Activated CD4-positive, alpha-beta T cell treated with anti-CD3 and anti-CD28 coated beads, Interleukin-2, amount 50 U/mL, for 4 hours (primary cell): Measurements from ENCODE around the gene KCNE5.
"Not testable (repeated sequence)": the region's sequence is repeated elsewhere in the genome, so short reads cannot be mapped to it uniquely, and the experiment has no call there.

ENCODE experiments used
- DNase-seq, 2 experiments: peaks; one replicate each; pipeline ENCODE4 v3.0.0-alpha.2; 2020

KCNE5 gene

GRCh38 chrX:109624641-109625616 lies at the start of gene KCNE5:
Gene KCNE5, minus strand, starts transcription at chrX:109625172. Its CDS starts 152 bp downstream, at chrX:109625020.
- no peak for DNase-seq

- DNase-seq = no peak
These were observed 47.3 kb upstream of the KCNE5 start for GRCh38 chrX:109672239-109672638.

- not testable (repeated sequence) for DNase-seq
These were observed 46.2 kb upstream of the KCNE5 start for GRCh38 chrX:109671170-109671569.

- DNase-seq = no peak
These were observed 43.0 kb upstream of the KCNE5 start for GRCh38 chrX:109667986-109668385.

GRCh38 chrX:109660435-109661143 lies 35.6 kb upstream of the KCNE5 start:
- no peak for DNase-seq

- no peak for DNase-seq
These were observed 33.4 kb upstream of the KCNE5 start for GRCh38 chrX:109658391-109658790.

- DNase-seq = not testable (repeated sequence)
These were observed 32.4 kb upstream of the KCNE5 start for GRCh38 chrX:109657364-109657763.

- no peak for DNase-seq
These were observed 31.8 kb upstream of the KCNE5 start for GRCh38 chrX:109656774-109657173.

GRCh38 chrX:109655502-109656201 lies 30.7 kb upstream of the KCNE5 start:
- no peak for DNase-seq

GRCh38 chrX:109654516-109655109 lies 29.6 kb upstream of the KCNE5 start:
- DNase-seq = no peak

- DNase-seq = not testable (repeated sequence)
These were observed 19.7 kb upstream of the KCNE5 start for GRCh38 chrX:109644671-109645070.

GRCh38 chrX:109643687-109644086 lies 18.7 kb upstream of the KCNE5 start:
- DNase-seq = no peak

- DNase-seq = no peak
These were observed 13.2 kb upstream of the KCNE5 start for GRCh38 chrX:109638158-109638557.

GRCh38 chrX:109637477-109637876 lies 12.5 kb upstream of the KCNE5 start:
- DNase-seq = not testable (repeated sequence)

- DNase-seq = no peak
These were observed 10.2 kb upstream of the KCNE5 start for GRCh38 chrX:109635146-109635545.

- DNase-seq = no peak
These were observed 8.0 kb upstream of the KCNE5 start for GRCh38 chrX:109632906-109633504.

GRCh38 chrX:109629310-109629709 lies 4.3 kb upstream of the KCNE5 start:
- no peak for DNase-seq

GRCh38 chrX:109626637-109627036 lies 1.7 kb upstream of the KCNE5 start:
- no peak for DNase-seq

- no peak for DNase-seq
These were observed 975 bp downstream of the KCNE5 start for GRCh38 chrX:109623997-109624396.

GRCh38 chrX:109622270-109622669 lies 2.7 kb downstream of the KCNE5 start:
- no peak for DNase-seq

- DNase-seq = no peak
These were observed 5.2 kb downstream of the KCNE5 start for GRCh38 chrX:109619771-109620170.

- DNase-seq = no peak
These were observed 10.0 kb downstream of the KCNE5 start for GRCh38 chrX:109614951-109615350.
